HepG2 (cell line): ENCODE results near the gene SEC24A. TPM values are rescaled to one million over a fixed set of nuclear protein-coding genes. Genes with fewer than 3 reads are reported as not detected.

Experiments used
- ATAC-seq: fragments of 200-7000 bp; cut with Tn5 transposase; 3 replicates; pipeline ENCODE4 v1.9.1; 2020; ENCODE audit warnings: mild to moderate bottlenecking, moderate library complexity
- BruUV-seq: library from RNA; stranded (reverse); fragments of 400-500 nt; replicated peaks from 2 replicates; lab custom pipeline; 2021; lab: Mats Ljungman, UMichigan
- CTCF ChIA-PET: fragments of 300-600 bp; formaldehyde crosslinking; extraction: SDS; loops from one replicate; lab custom pipeline; 2021; ENCODE audit warnings: low total read pairs, inconsistent platforms, low intra/inter-chr PET ratio; lab: Yijun Ruan, JAX
- POLR2A ChIA-PET: fragments of 350-600 bp; sonication (Branson Sonifier 250); formaldehyde crosslinking; loops from one replicate; lab custom pipeline; 2020; ENCODE audit warnings: antibody characterized with exemption, inconsistent platforms; lab: Yijun Ruan, JAX
- DNase-seq: peaks from one replicate; pipeline ENCODE4 v3.0.0-alpha.2; 2015; ENCODE audit warnings: low spot score
- FAIRE-seq: peaks from 3 replicates; lab custom pipeline; 2011; peaks lifted over from hg19 to GRCh38; lab: Jason Lieb, UNC
- H2AFZ ChIP-seq: one replicate; pipeline ENCODE4 v1.6.1; 2011; ENCODE audit warnings: low read length, inconsistent platforms
- H3K27ac ChIP-seq: fragments of 300-600 bp; 3 replicates; pipeline ENCODE4 v1.8.0; 2011; ENCODE audit warnings: mixed run types, mild to moderate bottlenecking, mixed read lengths, low read length, inconsistent platforms; ENCODE audit not compliant: insufficient read depth; ENCODE audit errors: extremely low read length
- H3K27me3 ChIP-seq, 2 experiments: fragments of 200-600 bp in 1 of 2; 2 replicates in 1 of 2; 3 replicates in 1 of 2; pipeline versions ENCODE4 v1.6.0 to v1.8.0; 2011; ENCODE audit warnings: low read length in 2 of 2, mild to moderate bottlenecking in 2 of 2, moderate library complexity in 2 of 2, inconsistent platforms in 1 of 2; ENCODE audit not compliant: insufficient read depth in 2 of 2, control insufficient read depth in 1 of 2
- H3K36me3 ChIP-seq, 2 experiments: fragments of 200-600 bp in 1 of 2; replicated peaks in 1 of 2; 2 replicates in 1 of 2; 3 replicates in 1 of 2; pipeline versions ENCODE4 v1.5.1 to v1.8.0; 2011; ENCODE audit warnings: low read length in 2 of 2, inconsistent platforms in 1 of 2; ENCODE audit not compliant: insufficient read depth in 2 of 2, control insufficient read depth in 1 of 2
- H3K4me1 ChIP-seq: 2 replicates; pipeline ENCODE4 v1.5.1; 2012; ENCODE audit warnings: low read length, inconsistent platforms; ENCODE audit not compliant: insufficient read depth
- H3K4me2 ChIP-seq: 2 replicates; pipeline ENCODE4 v1.6.0; 2011; ENCODE audit warnings: low read depth, low read length, inconsistent platforms
- H3K4me3 ChIP-seq, 3 experiments: fragments of 200-600 bp in 1 of 3; sonication (generic), shearing (Covaris generic) in 1 of 3; replicated peaks in 1 of 3; 2 replicates each; pipeline ENCODE4 v1.5.1; 2011 to 2016; ENCODE audit warnings: low read length in 3 of 3, inconsistent platforms in 2 of 3, low read depth in 2 of 3, mild to moderate bottlenecking in 2 of 3, control low read depth in 1 of 3, mixed read lengths in 1 of 3; ENCODE audit not compliant: insufficient read depth in 1 of 3
- H3K79me2 ChIP-seq: one replicate; pipeline ENCODE4 v1.6.1; 2011; ENCODE audit warnings: low read length, inconsistent platforms; ENCODE audit not compliant: insufficient read depth
- H3K9ac ChIP-seq: 2 replicates; pipeline ENCODE4 v1.6.0; 2011; ENCODE audit warnings: mild to moderate bottlenecking, low read depth, low read length, inconsistent platforms; ENCODE audit not compliant: insufficient read depth
- H3K9me3 ChIP-seq: 2 replicates; pipeline ENCODE4 v1.5.1; 2012; ENCODE audit warnings: mild to moderate bottlenecking, low read length
- H4K20me1 ChIP-seq: 2 replicates; pipeline ENCODE4 v1.6.0; 2011; ENCODE audit warnings: inconsistent platforms, mild to moderate bottlenecking, low read length, moderate library complexity; ENCODE audit not compliant: insufficient read depth
- ARNTL ChIP-seq: sonication (generic); formaldehyde crosslinking; IDR thresholded peaks from 2 replicates; pipeline ENCODE4 v1.4.0; 2020; ENCODE audit warnings: mild to moderate bottlenecking, missing genetic modification reagents
- CEBPG ChIP-seq: IDR thresholded peaks from 2 replicates; pipeline ENCODE4 v1.6.1; 2016
- FOXP1 ChIP-seq, 2 experiments: fragments of 450-650 bp in 1 of 2; IDR thresholded peaks; 2 replicates each; pipeline ENCODE4 v1.6.1; 2017 to 2018; ENCODE audit warnings: antibody characterized with exemption in 1 of 2
- HNF4G ChIP-seq, 2 experiments: sonication (generic) in 1 of 2; formaldehyde crosslinking in 1 of 2; IDR thresholded peaks; 2 replicates each; pipeline versions ENCODE4 v1.4.0 to v1.6.1; 2011 to 2020; ENCODE audit warnings: borderline replicate concordance in 2 of 2, low read depth in 2 of 2, mild to moderate bottlenecking in 2 of 2, low read length in 1 of 2, missing genetic modification reagents in 1 of 2, moderate library complexity in 1 of 2
- KAT7 ChIP-seq: IDR thresholded peaks from 2 replicates; pipeline ENCODE4 v1.6.1; 2018; ENCODE audit warnings: borderline replicate concordance, missing compliant biosample characterization
- MED1 ChIP-seq: sonication (generic); formaldehyde crosslinking; IDR thresholded peaks from 2 replicates; pipeline ENCODE4 v1.4.0; 2020; ENCODE audit warnings: missing genetic modification reagents
- MIXL1 ChIP-seq: IDR thresholded peaks from 2 replicates; pipeline ENCODE4 v1.6.1; 2016
- NONO ChIP-seq, 2 experiments: fragments of 450-650 bp in 1 of 2; sonication (generic) in 1 of 2; formaldehyde crosslinking in 1 of 2; IDR thresholded peaks in 1 of 2; conservative IDR thresholded peaks in 1 of 2; 2 replicates each; pipeline versions ENCODE4 v1.6.1 to v1.8.0; 2017 to 2022; ENCODE audit warnings: mild to moderate bottlenecking in 1 of 2, missing genetic modification reagents in 1 of 2, moderate library complexity in 1 of 2
- RFX5 ChIP-seq: IDR thresholded peaks from 2 replicates; pipeline ENCODE4 v1.6.1; 2011; ENCODE audit warnings: low read depth, low read length, improper control_type of control experiment
- SAP130 ChIP-seq: IDR thresholded peaks from 2 replicates; pipeline ENCODE4 v1.6.1; 2016; ENCODE audit warnings: low read depth
- SOX13 ChIP-seq, 3 experiments: fragments of 450-650 bp in 1 of 3; sonication (generic) in 1 of 3; formaldehyde crosslinking in 1 of 3; IDR thresholded peaks in 2 of 3; conservative IDR thresholded peaks in 1 of 3; 2 replicates each; pipeline versions ENCODE4 v1.5.0 to v1.6.1; 2016 to 2020; ENCODE audit warnings: antibody characterized with exemption in 1 of 3, mild to moderate bottlenecking in 1 of 3, missing compliant biosample characterization in 1 of 3, missing genetic modification reagents in 1 of 3, moderate library complexity in 1 of 3
- SOX6 ChIP-seq, 2 experiments: fragments of 450-650 bp in 1 of 2; sonication (generic) in 1 of 2; formaldehyde crosslinking in 1 of 2; IDR thresholded peaks; 2 replicates each; pipeline versions ENCODE4 v1.4.0 to v1.6.1; 2017 to 2020; ENCODE audit warnings: antibody characterized with exemption in 1 of 2, mild to moderate bottlenecking in 1 of 2, missing genetic modification reagents in 1 of 2
- TAF15 ChIP-seq: fragments of 200-400 bp; formaldehyde crosslinking; IDR thresholded peaks from one replicate; pipeline ENCODE4 v1.6.1; 2018; ENCODE audit warnings: mild to moderate bottlenecking, low read depth, low read length; ENCODE audit not compliant: poor library complexity, severe bottlenecking
- THAP11 ChIP-seq: IDR thresholded peaks from 2 replicates; pipeline ENCODE4 v1.6.1; 2016; ENCODE audit warnings: missing biosample characterization, missing genetic modification reagents
- ZFP82 ChIP-seq: sonication (generic); formaldehyde crosslinking; IDR thresholded peaks from 2 replicates; pipeline ENCODE4 v1.5.1; 2020; ENCODE audit warnings: mild to moderate bottlenecking, missing genetic modification reagents, borderline replicate concordance
- ZMYM4 ChIP-seq: sonication (generic); formaldehyde crosslinking; IDR thresholded peaks from 2 replicates; pipeline ENCODE4 v1.8.1; 2023; ENCODE audit warnings: mild to moderate bottlenecking, missing genetic modification reagents
- WGBS: methylation state at CpG from one replicate; pipeline ENCODE4 v1.1.6; 2017; ENCODE audit warnings: low lambda C conversion rate; 5-methylcytosine and 5-hydroxymethylcytosine counted together
- in situ Hi-C: cut with HindIII; loops from 2 replicates; pipeline ENCODE4 v1.10.0; 2017; ENCODE audit warnings: low pct_unique_long_range_greater_than_20kb; ENCODE audit not compliant: extremely low pct_ligation_motif_present
- intact Hi-C: fragments of 100-400 bp; cut with micrococcal nuclease; formaldehyde crosslinking; loops from one replicate; pipeline ENCODE4 v1.10.0; 2022; ENCODE audit not compliant: unreplicated experiment
- polyA plus RNA-seq, 8 experiments: library from polyadenylated mRNA; depleted of rRNA in 3 of 8; stranded (reverse) in 7 of 8; unstranded in 1 of 8; fragments of >200 nt; fragmentation: Illumina TruSeq in 4 of 8; extraction: Trizol in 4 of 8; gene quantifications; 2 replicates each; pipeline versions ENCODE4 v1.2.1 to v1.2.3, GENCODE V29; 2011 to 2016; ENCODE audit warnings: low read depth in 4 of 8, missing spikeins in 1 of 8, mixed read lengths in 1 of 8; ENCODE audit not compliant: insufficient read depth in 1 of 8
- total RNA-seq, 5 experiments: library from RNA; depleted of rRNA; stranded (reverse); fragments of >200 nt; fragmentation: Illumina TruSeq; extraction: Trizol; gene quantifications; 2 replicates each; pipeline ENCODE4 v1.2.3, GENCODE V29; 2016; ENCODE audit warnings: low read depth in 1 of 5
- TF ChIP-seq, protein P1 (sequence below): sonication (generic); formaldehyde crosslinking; conservative IDR thresholded peaks from 2 replicates; pipeline ENCODE4 v1.4.0; 2020; ENCODE audit warnings: mild to moderate bottlenecking, missing genetic modification reagents, moderate library complexity
- TF ChIP-seq, protein P2 (sequence below): sonication (generic); formaldehyde crosslinking; IDR thresholded peaks from 2 replicates; pipeline ENCODE4 v1.9.0; 2022; ENCODE audit warnings: low read depth, missing genetic modification reagents

SEC24A gene
- total and polyA plus RNA-seq, 2 of the 13 experiments (the other 11 are each of a cell fraction or from before 2014, with no cell fraction given): 30.5 to 56.8 TPM

DNA sequence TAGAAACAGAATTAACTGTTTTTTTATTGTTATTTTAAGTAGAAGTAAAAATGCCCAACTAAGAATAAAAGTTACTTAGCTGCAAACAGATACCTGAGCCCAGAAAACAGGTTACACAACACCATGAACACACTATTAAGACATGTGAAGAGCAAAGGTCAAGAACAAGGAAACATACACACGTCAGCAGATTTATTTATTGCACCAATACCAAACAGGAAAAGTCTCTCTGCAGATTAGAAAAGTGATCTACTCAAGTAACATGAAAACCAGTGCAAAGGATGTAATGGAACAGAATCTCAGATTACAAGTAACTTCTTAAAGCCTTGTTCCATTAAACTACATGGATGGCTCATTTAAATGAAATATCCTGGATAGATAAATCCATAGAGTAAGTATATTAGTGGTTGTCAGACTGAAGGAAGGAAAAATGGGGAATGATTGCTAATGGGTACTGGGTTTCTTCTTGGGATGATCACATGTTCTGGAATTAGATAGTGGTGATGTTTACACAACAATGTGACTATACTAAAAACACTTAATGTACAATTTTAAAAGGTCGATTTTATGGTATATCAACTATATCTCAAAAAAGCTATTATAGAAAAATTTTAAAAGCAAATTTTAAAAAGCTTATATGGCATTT lies 22.1 kb upstream of the SEC24A start:
- intact Hi-C loops: no loop called here
- FAIRE-seq: no peak
- peak; percentile 64; the same call in 2 of the 3 replicates for ATAC-seq
- peak; percentile 90 for TF ChIP-seq CEBPG
- peak; percentile 38; the same call in 1 of the 2 replicates for TF ChIP-seq RFX5
- TF ChIP-seq MIXL1 (CRISPR knock-in tag): peak; percentile 34; the same call in 1 of the 2 replicates
- no peak for TF ChIP-seq SOX13 (IDR thresholded peaks at IDR 0.05)
- TF ChIP-seq SOX13 (CRISPR knock-in tag; conservative IDR thresholded peaks at IDR 0.05 in 1 of 2, IDR thresholded peaks at IDR 0.05 in 1 of 2): peak in 1 of 2 experiments; percentile 51; a peak in 1 of 4 replicates
- no peak for TF ChIP-seq SOX6 (IDR thresholded peaks at IDR 0.05)
- peak; percentile 11; the same call in 1 of the 2 replicates for TF ChIP-seq SOX6 (CRISPR knock-in tag; IDR thresholded peaks at IDR 0.05)
- peak; percentile 55 for TF ChIP-seq MED1 (CRISPR knock-in tag)
- TF ChIP-seq THAP11 (CRISPR knock-in tag): peak; percentile 19; the same call in 1 of the 2 replicates
- TF ChIP-seq NONO (IDR thresholded peaks at IDR 0.05): no peak
- no peak for TF ChIP-seq NONO (CRISPR knock-in tag; conservative IDR thresholded peaks at IDR 0.05)
- TF ChIP-seq KAT7 (CRISPR knock-in tag): 0 out of 2 replicates have a peak, but pooled peaks have one; percentile 32
- TF ChIP-seq SAP130 (CRISPR knock-in tag): peak; percentile 55
- TF ChIP-seq, protein P1, sequence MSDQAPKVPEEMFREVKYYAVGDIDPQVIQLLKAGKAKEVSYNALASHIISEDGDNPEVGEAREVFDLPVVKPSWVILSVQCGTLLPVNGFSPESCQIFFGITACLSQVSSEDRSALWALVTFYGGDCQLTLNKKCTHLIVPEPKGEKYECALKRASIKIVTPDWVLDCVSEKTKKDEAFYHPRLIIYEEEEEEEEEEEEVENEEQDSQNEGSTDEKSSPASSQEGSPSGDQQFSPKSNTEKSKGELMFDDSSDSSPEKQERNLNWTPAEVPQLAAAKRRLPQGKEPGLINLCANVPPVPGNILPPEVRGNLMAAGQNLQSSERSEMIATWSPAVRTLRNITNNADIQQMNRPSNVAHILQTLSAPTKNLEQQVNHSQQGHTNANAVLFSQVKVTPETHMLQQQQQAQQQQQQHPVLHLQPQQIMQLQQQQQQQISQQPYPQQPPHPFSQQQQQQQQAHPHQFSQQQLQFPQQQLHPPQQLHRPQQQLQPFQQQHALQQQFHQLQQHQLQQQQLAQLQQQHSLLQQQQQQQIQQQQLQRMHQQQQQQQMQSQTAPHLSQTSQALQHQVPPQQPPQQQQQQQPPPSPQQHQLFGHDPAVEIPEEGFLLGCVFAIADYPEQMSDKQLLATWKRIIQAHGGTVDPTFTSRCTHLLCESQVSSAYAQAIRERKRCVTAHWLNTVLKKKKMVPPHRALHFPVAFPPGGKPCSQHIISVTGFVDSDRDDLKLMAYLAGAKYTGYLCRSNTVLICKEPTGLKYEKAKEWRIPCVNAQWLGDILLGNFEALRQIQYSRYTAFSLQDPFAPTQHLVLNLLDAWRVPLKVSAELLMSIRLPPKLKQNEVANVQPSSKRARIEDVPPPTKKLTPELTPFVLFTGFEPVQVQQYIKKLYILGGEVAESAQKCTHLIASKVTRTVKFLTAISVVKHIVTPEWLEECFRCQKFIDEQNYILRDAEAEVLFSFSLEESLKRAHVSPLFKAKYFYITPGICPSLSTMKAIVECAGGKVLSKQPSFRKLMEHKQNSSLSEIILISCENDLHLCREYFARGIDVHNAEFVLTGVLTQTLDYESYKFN (CRISPR knock-in tag): peak; percentile 63
- TF ChIP-seq, protein P2, sequence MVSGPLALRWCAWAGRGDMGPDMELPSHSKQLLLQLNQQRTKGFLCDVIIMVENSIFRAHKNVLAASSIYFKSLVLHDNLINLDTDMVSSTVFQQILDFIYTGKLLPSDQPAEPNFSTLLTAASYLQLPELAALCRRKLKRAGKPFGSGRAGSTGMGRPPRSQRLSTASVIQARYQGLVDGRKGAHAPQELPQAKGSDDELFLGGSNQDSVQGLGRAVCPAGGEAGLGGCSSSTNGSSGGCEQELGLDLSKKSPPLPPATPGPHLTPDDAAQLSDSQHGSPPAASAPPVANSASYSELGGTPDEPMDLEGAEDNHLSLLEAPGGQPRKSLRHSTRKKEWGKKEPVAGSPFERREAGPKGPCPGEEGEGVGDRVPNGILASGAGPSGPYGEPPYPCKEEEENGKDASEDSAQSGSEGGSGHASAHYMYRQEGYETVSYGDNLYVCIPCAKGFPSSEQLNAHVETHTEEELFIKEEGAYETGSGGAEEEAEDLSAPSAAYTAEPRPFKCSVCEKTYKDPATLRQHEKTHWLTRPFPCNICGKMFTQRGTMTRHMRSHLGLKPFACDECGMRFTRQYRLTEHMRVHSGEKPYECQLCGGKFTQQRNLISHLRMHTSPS (CRISPR knock-in tag): no peak
- TF ChIP-seq ZMYM4: no peak
- TF ChIP-seq HNF4G (IDR thresholded peaks at IDR 0.05; ENCODE audit: borderline replicate concordance, low read depth, low read length): peak; percentile 65
- TF ChIP-seq HNF4G (CRISPR knock-in tag; IDR thresholded peaks at IDR 0.05; ENCODE audit: borderline replicate concordance, low read depth): no peak
- TF ChIP-seq ARNTL (CRISPR knock-in tag): 0 out of 2 replicates have a peak, but pooled peaks have one; percentile 46
- no peak for TF ChIP-seq TAF15
- no peak for TF ChIP-seq ZFP82 (CRISPR knock-in tag)
- no peak for TF ChIP-seq FOXP1 (IDR thresholded peaks at IDR 0.05)
- TF ChIP-seq FOXP1 (CRISPR knock-in tag; IDR thresholded peaks at IDR 0.05): peak; percentile 75

More for the DNA sequence above, 22.1 kb upstream of the SEC24A start:
- peak overlapping the region; percentile 63 for H3K4me2 ChIP-seq
- CTCF ChIA-PET: no interaction called here
- no peaks in the 10 kb centered on the region for H3K27me3 ChIP-seq
- no TSS peak for BruUV-seq
- no peaks in the 10 kb centered on the region for H4K20me1 ChIP-seq
- POLR2A ChIA-PET: interaction anchor here (0.8 to 1.7 kb wide), 5 partner anchors 17 to 25 kb away, joined by 3 to 5 read pairs (median 3); partner anchors contain the start of gene SEC24A
- H3K9ac ChIP-seq: no peak overlapping the region
- H3K4me3 ChIP-seq: no peak overlapping the region; a peak in 1 of 6 replicates
- peak overlapping the region; percentile 56 for H3K27ac ChIP-seq
- H3K36me3 ChIP-seq: peaks cover 0 to 16% of the 10 kb centered on the region in 2 experiments; a peak in 2 of 5 replicates
- peak; percentile 57 for DNase-seq
- H3K79me2 ChIP-seq: peaks cover 46% of the 10 kb centered on the region
- WGBS: 34% methylated on average over 2 of the region's 2 CpGs
- H3K4me1 ChIP-seq: peaks cover 43% of the 10 kb centered on the region
- no peak overlapping the region for H2AFZ ChIP-seq
- no peaks in the 10 kb centered on the region for H3K9me3 ChIP-seq
- in situ Hi-C loops: no loop called here
